ENCODE results near the gene BAD. TPM values are rescaled to one million over a fixed set of nuclear protein-coding genes. Genes with fewer than 3 reads are reported as not detected.
A peak's percentile ranks its signal among the peaks of the same experiment; 100 is the strongest.

Gene BAD
- total and polyA plus RNA-seq, 2 of the 13 experiments (the other 11 are each of a cell fraction or from before 2014, with no cell fraction given), result 17.9 to 28.5 TPM

DNA sequence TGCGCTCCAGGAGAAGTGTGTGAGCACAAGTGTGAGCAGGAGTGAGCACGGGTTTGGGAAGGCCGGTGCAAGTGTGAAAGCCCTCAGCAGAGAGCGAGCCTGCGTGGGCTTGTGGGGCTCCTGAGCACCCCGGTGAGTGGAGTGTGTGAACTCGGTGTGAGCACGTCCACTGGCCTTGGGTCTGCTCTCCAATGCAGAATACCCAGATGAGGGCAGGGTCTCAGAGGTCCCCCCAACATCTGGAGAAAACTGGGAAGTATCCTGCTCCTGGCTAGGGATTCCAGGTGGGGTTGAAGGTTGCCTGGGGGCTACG lies 22.1 kb upstream of the BAD start:
- no TSS peak for BruUV-seq (replicated peaks)
- Histone ChIP-seq H3K9me3 (ENCODE audit: low read length) (no peaks in the 10 kb centered on the region), H4K20me1 (ENCODE audit: insufficient read depth, low read length) (no peaks in the 10 kb centered on the region), H3K27me3 (ENCODE audit: control insufficient read depth in 1 of 2, insufficient read depth in 2 of 2, low read length in 2 of 2) (no peaks in the 10 kb centered on the region; a peak in 1 of 5 replicates), H3K79me2 (ENCODE audit: insufficient read depth, low read length) (peaks cover 15% of the 10 kb centered on the region), H3K36me3 (replicated peaks in 1 of 2; ENCODE audit: control insufficient read depth in 1 of 2, insufficient read depth in 2 of 2, low read length in 2 of 2) (no peaks in the 10 kb centered on the region), H3K27ac (ENCODE audit: extremely low read length, insufficient read depth, low read length) (peak overlapping the region; percentile 82), H3K4me3 (replicated peaks in 1 of 3; ENCODE audit: insufficient read depth in 1 of 3, low read depth in 2 of 3, low read length in 3 of 3) (peak overlapping the region; percentile 66 to 85 (median 68)), H2AFZ (ENCODE audit: low read length) (no peak overlapping the region), H3K4me2 (ENCODE audit: low read depth, low read length) (peak overlapping the region; percentile 97), H3K9ac (ENCODE audit: insufficient read depth, low read depth, low read length) (peak overlapping the region; percentile 81), H3K4me1 (ENCODE audit: insufficient read depth, low read length) (peaks cover 65% of the 10 kb centered on the region)
- FAIRE-seq, result no peak
- ChIA-PET CTCF (ENCODE audit: low intra/inter-chr PET ratio, low total read pairs) (interaction anchor here (1.2 kb wide), 1 partner anchor 49 kb away, joined by 3 read pairs; no protein-coding TSS in a partner anchor), POLR2A (interaction anchor here (1.3 to 5.5 kb wide), 4 partner anchors 10 to 80 kb away, joined by 3 to 103 read pairs (median 8); partner anchors contain the start of genes NUDT22, PRDX5, TRMT112 and TRPT1)
- DNase-seq (ENCODE audit: low spot score), result no peak
- in situ Hi-C loops (cut with HindIII; ENCODE audit: extremely low pct_ligation_motif_present, low pct_unique_long_range_greater_than_20kb), result no loop called here
- WGBS (ENCODE audit: low lambda C conversion rate), result 10% methylated on average over 2 of the region's 9 CpGs
- peak; percentile 1 for ATAC-seq
- intact Hi-C loops (cut with micrococcal nuclease; ENCODE audit: unreplicated experiment), result loop anchor here (10.0 kb wide), 1 partner anchor 122 kb away; the partner anchor contains the start of gene STIP1
- no peak for TF ChIP-seq ZNF761 (CRISPR knock-in tag; conservative IDR thresholded peaks at IDR 0.05)
- no peak for TF ChIP-seq NR1H2 (CRISPR knock-in tag; IDR thresholded peaks at IDR 0.05; ENCODE audit: borderline replicate concordance, low read depth)
- no peak for TF ChIP-seq ZNF615 (CRISPR knock-in tag; IDR thresholded peaks at IDR 0.05; ENCODE audit: borderline replicate concordance)
- no peak for TF ChIP-seq PBX2 (CRISPR knock-in tag; IDR thresholded peaks at IDR 0.05)
- TF ChIP-seq ZNF224 (CRISPR knock-in tag; IDR thresholded peaks at IDR 0.05), result 0 out of 2 replicates have a peak, but pooled peaks have one; percentile 46
- no peak for TF ChIP-seq RNF2 (conservative IDR thresholded peaks at IDR 0.05; ENCODE audit: low read depth)
- TF ChIP-seq ZNF614 (CRISPR knock-in tag; IDR thresholded peaks at IDR 0.05; ENCODE audit: borderline replicate concordance), result no peak
- TF ChIP-seq ZNF18 (CRISPR knock-in tag; IDR thresholded peaks at IDR 0.05; ENCODE audit: insufficient replicate concordance), result peak; percentile 85
- TF ChIP-seq IKZF4 (CRISPR knock-in tag; IDR thresholded peaks at IDR 0.05; ENCODE audit: borderline replicate concordance, low read depth, not compliant biosample characterization), result no peak
- TF ChIP-seq ATRX (CRISPR knock-in tag; IDR thresholded peaks at IDR 0.05; ENCODE audit: borderline replicate concordance), result no peak
- TF ChIP-seq, protein P1, sequence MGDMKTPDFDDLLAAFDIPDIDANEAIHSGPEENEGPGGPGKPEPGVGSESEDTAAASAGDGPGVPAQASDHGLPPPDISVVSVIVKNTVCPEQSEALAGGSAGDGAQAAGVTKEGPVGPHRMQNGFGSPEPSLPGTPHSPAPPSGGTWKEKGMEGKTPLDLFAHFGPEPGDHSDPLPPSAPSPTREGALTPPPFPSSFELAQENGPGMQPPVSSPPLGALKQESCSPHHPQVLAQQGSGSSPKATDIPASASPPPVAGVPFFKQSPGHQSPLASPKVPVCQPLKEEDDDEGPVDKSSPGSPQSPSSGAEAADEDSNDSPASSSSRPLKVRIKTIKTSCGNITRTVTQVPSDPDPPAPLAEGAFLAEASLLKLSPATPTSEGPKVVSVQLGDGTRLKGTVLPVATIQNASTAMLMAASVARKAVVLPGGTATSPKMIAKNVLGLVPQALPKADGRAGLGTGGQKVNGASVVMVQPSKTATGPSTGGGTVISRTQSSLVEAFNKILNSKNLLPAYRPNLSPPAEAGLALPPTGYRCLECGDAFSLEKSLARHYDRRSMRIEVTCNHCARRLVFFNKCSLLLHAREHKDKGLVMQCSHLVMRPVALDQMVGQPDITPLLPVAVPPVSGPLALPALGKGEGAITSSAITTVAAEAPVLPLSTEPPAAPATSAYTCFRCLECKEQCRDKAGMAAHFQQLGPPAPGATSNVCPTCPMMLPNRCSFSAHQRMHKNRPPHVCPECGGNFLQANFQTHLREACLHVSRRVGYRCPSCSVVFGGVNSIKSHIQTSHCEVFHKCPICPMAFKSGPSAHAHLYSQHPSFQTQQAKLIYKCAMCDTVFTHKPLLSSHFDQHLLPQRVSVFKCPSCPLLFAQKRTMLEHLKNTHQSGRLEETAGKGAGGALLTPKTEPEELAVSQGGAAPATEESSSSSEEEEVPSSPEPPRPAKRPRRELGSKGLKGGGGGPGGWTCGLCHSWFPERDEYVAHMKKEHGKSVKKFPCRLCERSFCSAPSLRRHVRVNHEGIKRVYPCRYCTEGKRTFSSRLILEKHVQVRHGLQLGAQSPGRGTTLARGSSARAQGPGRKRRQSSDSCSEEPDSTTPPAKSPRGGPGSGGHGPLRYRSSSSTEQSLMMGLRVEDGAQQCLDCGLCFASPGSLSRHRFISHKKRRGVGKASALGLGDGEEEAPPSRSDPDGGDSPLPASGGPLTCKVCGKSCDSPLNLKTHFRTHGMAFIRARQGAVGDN (CRISPR knock-in tag; IDR thresholded peaks at IDR 0.05), result peak; percentile 47; the same call in 1 of the 2 replicates
- no peak for TF ChIP-seq ZNF720 (CRISPR knock-in tag; IDR thresholded peaks at IDR 0.05)
- TF ChIP-seq ARNT2 (CRISPR knock-in tag; IDR thresholded peaks at IDR 0.05; ENCODE audit: low read depth), result 0 out of 2 replicates have a peak, but pooled peaks have one; percentile 1
- TF ChIP-seq ZNF737 (CRISPR knock-in tag; IDR thresholded peaks at IDR 0.05; ENCODE audit: borderline replicate concordance), result 0 out of 2 replicates have a peak, but pooled peaks have one; percentile 47
- no peak for TF ChIP-seq ZNF337 (CRISPR knock-in tag; IDR thresholded peaks at IDR 0.05; ENCODE audit: borderline replicate concordance, low read depth)
- TF ChIP-seq, protein P2, sequence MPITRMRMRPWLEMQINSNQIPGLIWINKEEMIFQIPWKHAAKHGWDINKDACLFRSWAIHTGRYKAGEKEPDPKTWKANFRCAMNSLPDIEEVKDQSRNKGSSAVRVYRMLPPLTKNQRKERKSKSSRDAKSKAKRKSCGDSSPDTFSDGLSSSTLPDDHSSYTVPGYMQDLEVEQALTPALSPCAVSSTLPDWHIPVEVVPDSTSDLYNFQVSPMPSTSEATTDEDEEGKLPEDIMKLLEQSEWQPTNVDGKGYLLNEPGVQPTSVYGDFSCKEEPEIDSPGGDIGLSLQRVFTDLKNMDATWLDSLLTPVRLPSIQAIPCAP (CRISPR knock-in tag; IDR thresholded peaks at IDR 0.05; ENCODE audit: low read depth), result no peak
- no peak for TF ChIP-seq TOPORS (CRISPR knock-in tag; IDR thresholded peaks at IDR 0.05)
